Stimulated activated CD8-positive, alpha-beta memory T cell treated with anti-CD3 and anti-CD28 coated beads, Interleukin-12 subunit alpha, Interleukin-12 subunit beta, amount 100 ng/mL, for 24 hours (primary cell): Measurements from ENCODE around the gene CYTH1.

Experiments
- DNase-seq: peaks from one replicate; pipeline ENCODE4 v3.0.0-alpha.2; 2020; ENCODE audit errors: extremely low read depth

CYTH1 gene

DNA sequence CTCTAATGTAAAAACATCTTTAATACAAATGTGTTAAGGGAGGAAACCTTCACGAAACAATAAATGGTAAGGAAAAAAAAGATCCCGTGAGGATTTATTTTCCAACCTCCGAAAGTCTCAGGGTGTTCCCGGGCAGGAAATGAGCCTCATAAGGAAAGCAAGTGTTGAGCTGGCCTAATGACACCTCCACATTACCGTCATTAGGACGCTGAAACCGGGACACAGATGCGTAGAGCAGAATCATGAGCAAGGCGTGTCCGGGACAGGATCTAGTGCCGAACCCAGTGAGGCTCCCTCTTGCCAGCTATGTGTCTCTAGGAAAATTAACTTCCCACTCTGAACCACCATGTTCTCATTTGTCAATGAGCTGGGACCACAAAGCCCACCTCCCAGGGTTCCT, 22.7 kb upstream of the CYTH1 start:
- DNase-seq = no peak

GRCh38 chr17:78803186-78803845, 21.2 kb upstream of the CYTH1 start:
- no peak for DNase-seq

DNA sequence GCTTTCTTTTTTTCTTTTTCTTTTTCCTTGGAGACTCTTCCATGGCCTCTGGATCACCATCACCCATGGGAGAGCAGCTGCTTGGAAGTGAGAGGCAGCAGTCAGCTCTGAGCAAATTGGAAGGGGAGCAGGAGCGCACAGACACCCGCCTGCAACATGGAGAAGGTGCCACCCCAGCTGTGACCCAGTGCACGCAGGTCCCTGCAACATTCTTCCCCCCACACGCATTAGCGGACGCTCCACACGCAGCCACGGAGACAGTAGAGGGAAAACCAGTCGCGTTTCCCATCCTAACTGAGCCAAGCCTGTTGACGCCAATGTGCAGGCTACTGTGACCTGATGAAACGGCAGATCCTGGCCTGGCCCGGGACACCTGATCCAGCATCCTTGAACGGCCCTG, 20.4 kb upstream of the CYTH1 start:
- DNase-seq = no peak

DNA sequence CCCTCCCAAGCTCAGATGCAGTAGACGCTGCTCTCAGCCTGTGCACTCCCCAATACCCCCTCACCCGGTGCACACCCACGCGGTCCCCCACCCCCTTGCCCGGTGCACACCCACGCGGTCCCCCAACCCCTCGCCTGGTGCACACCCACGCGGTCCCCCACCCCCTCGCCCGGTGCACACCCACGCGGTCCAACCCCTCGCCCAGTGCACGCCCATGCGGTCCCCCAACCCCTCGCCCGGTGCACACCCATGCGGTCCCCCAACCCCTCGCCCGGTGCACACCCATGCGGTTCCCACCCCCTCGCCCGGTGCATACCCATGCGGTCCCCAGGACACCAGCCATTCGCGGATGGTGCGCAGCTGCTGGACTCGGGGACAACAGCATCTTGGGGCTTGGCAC, 19.9 kb upstream of the CYTH1 start:
- no peak for DNase-seq

GRCh38 chr17:78800132-78800931, 18.3 kb upstream of the CYTH1 start:
- no peak for DNase-seq

GRCh38 chr17:78798695-78799559, 16.9 kb upstream of the CYTH1 start:
- DNase-seq = no peak

DNA sequence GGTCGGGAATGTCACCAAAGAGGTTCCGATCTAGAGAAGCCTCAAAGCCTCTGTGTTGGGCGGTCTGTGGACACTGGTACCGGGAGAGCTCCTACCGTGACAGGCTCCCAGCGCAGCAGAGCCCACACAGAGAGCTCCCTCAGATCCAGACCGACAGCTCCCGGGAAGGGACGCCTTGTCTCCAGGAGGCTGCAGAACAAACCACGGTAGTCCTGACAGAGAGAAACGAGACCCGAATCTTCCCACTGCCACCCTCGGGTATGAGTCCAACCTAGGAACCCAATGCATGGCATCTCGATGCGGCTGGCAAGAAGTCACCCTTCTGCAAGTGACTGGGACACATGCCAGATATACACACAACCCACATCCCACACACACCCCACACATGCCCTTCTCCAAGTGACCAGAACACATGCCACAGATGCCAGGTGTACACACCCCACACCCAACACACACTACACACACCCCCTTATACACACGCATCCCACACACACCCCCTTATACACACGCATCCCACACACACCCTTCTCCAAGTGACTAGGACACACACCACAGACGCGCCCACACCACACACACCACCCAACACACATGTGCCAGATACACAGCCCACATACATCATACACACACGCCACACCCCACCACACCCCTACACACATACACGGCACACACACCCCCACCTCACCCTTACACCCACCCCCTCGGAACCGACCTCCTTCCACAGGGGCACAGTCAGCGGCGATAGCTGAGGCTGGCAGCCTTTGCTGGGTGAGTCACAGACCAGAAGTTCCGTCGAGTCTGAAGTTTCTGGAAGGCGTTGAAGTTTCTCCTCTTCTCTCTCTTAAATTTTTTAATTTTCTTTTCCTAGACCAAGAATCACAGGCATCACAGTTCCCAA, 15.9 kb upstream of the CYTH1 start:
- no peak for DNase-seq

- DNase-seq = no peak
Observed at GRCh38 chr17:78797213-78797612, 15.1 kb upstream of the CYTH1 start.

GRCh38 chr17:78796517-78796900, 14.4 kb upstream of the CYTH1 start:
- no peak for DNase-seq

- no peak for DNase-seq
Observed at GRCh38 chr17:78795861-78796516, 13.9 kb upstream of the CYTH1 start.

- DNase-seq = no peak
Observed at GRCh38 chr17:78794864-78795640, 13.0 kb upstream of the CYTH1 start.

DNA sequence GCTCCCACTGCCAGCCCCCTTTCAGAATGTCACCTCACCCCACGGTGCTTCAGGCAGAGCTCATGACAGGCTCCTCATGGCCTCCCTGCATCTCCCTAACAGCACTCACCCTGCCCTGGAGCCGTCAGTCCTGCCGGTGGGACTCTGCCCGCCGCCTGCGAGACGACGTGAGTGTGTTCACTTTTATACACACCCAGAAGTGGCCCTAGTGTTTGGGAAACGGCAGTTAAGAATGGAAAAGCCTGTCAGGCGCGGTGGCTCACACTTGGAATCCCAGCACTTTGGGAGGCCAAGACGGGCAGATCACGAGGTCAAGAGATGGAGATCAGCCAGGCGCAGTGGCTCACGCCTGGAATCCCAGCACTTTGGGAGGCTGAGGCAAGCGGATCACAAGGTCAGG, 12.3 kb upstream of the CYTH1 start:
- DNase-seq = no peak

GRCh38 chr17:78793968-78794367, 11.9 kb upstream of the CYTH1 start:
- DNase-seq = no peak

DNA sequence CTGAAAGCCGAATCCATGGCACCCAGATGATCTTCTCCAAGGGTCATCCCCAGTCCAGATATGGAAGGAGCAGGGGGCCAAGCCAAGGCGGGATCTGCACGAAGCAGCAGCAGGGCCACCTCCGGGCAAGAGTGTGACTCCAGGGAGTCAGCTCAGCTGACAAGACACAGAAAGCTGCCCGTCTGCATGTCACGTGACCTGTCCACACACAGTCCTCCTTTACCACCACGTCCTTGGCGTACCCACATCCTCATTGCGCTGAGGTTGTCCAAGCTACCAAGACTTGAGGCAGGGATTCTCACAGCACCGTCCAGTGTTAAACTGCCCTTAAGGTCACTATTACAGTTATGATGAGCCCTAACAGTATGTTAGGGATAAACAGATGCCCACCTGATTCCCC, 11.3 kb upstream of the CYTH1 start:
- no peak for DNase-seq

- DNase-seq = no peak
Observed at GRCh38 chr17:78791840-78792709, 10.0 kb upstream of the CYTH1 start.

GRCh38 chr17:78790552-78790951, 8.5 kb upstream of the CYTH1 start:
- DNase-seq = no peak

GRCh38 chr17:78789663-78790181, 7.6 kb upstream of the CYTH1 start:
- no peak for DNase-seq

DNA sequence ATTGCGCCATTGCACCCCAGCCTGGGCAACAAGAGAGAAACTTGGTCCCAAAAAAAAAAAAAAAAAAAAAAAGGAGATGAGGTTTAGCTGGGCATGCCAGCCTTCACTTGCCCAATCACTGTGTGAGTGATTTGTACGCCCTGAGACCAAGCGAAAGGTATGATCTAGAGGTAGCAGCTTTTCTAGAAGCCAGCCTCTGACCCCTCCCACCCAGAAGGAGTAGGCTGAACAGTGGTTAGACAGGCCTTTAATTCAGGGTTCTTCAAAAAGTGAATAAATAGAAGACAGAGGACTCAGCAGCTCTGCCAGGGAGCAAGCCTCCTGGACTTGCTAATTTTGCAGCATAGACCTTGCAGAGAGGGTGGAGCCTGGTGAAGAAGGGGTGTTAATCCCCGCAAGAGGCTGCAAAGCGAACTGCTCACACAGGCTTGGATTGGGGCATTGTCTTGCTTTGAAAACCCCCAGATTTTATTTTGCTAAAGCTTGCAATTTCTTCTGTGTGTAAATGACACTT, 7.1 kb upstream of the CYTH1 start:
- no peak for DNase-seq

DNA sequence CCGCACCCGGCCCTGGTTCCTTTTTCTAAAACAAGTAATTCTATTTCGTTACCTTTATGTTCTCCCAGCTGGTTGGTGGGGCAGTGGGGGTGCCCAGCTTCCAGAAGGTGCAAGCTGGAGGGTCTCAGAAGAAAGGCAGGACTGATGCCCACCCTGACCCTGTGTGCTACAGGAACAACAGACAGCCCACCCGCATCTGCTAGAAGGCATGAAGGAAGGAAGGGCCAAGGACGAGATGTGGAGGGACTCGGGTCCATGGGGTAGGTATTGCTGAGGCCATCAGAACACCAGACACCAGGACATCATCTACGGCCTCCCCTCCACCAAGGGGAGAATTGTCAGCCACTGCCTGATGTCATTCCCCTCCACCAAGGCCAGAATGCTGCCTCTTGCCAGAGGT, 6.4 kb upstream of the CYTH1 start:
- DNase-seq = no peak
